Liver (tissue), 9 donors: ENCODE measurements around the gene CAVIN2. TPM values are rescaled to one million over a fixed set of nuclear protein-coding genes. Genes with fewer than 3 reads are reported as not detected.

Experiments
- DNase-seq: peaks from one replicate; pipeline ENCODE4 v3.0.0-alpha.2; 2017; ENCODE audit warnings: low spot score
- H3K27ac ChIP-seq, 2 donors: one replicate each; pipeline ENCODE4 v1.7.0; 2013; ENCODE audit warnings: inconsistent platforms in 2 of 2, low read length in 2 of 2, control low read depth in 1 of 2, low read depth in 1 of 2, mild to moderate bottlenecking in 1 of 2
- H3K27me3 ChIP-seq, 4 donors: one replicate each; pipeline versions ENCODE4 v1.6.1 to v1.7.0; 2013; ENCODE audit warnings: low read length in 3 of 4, inconsistent platforms in 1 of 4, mild to moderate bottlenecking in 1 of 4, moderate library complexity in 1 of 4; ENCODE audit not compliant: control insufficient read depth in 4 of 4, insufficient read depth in 4 of 4
- H3K36me3 ChIP-seq, 4 donors: one replicate each; pipeline versions ENCODE4 v1.6.1 to v1.7.0; 2013; ENCODE audit warnings: low read length in 3 of 4, mild to moderate bottlenecking in 3 of 4, low read depth in 1 of 4, moderate library complexity in 1 of 4; ENCODE audit not compliant: control insufficient read depth in 4 of 4, insufficient read depth in 3 of 4
- H3K4me1 ChIP-seq, 4 donors: one replicate each; pipeline versions ENCODE4 v1.6.1 to v1.7.0; 2013; ENCODE audit warnings: low read length in 3 of 4, mild to moderate bottlenecking in 3 of 4, moderate library complexity in 1 of 4; ENCODE audit not compliant: control insufficient read depth in 4 of 4, insufficient read depth in 4 of 4
- H3K4me3 ChIP-seq, 3 donors: one replicate each; pipeline versions ENCODE4 v1.6.1 to v1.7.0; 2013; ENCODE audit warnings: low read length in 3 of 3, control low read depth in 1 of 3, low read depth in 1 of 3, mild to moderate bottlenecking in 1 of 3
- H3K9ac ChIP-seq, 2 donors: one replicate each; pipeline ENCODE4 v1.7.0; 2013; ENCODE audit warnings: low read length in 2 of 2, mild to moderate bottlenecking in 2 of 2, moderate library complexity in 2 of 2, control low read depth in 1 of 2, low read depth in 1 of 2
- H3K9me3 ChIP-seq, 4 donors: one replicate each; pipeline versions ENCODE4 v1.6.1 to v1.7.0; 2013; ENCODE audit warnings: low read length in 3 of 4; ENCODE audit not compliant: control insufficient read depth in 4 of 4
- FOXA1 ChIP-seq: IDR thresholded peaks from 2 replicates; pipeline ENCODE4 v1.6.1; 2016; ENCODE audit warnings: antibody characterized with exemption
- GABPA ChIP-seq, 2 donors: IDR thresholded peaks in 1 of 2; conservative IDR thresholded peaks in 1 of 2; 2 replicates each; pipeline ENCODE4 v1.6.1; 2016; ENCODE audit warnings: antibody characterized with exemption in 2 of 2, mild to moderate bottlenecking in 1 of 2, moderate library complexity in 1 of 2
- HNF4A ChIP-seq, 2 donors: conservative IDR thresholded peaks; 2 replicates each; pipeline ENCODE4 v1.6.1; 2016; ENCODE audit warnings: antibody characterized with exemption in 2 of 2, mild to moderate bottlenecking in 2 of 2
- HNF4G ChIP-seq: IDR thresholded peaks from 2 replicates; pipeline ENCODE4 v1.6.1; 2016; ENCODE audit warnings: antibody characterized with exemption
- JUND ChIP-seq, 2 donors: IDR thresholded peaks; 2 replicates each; pipeline ENCODE4 v1.6.1; 2016; ENCODE audit warnings: antibody characterized with exemption in 2 of 2
- NR2F2 ChIP-seq: IDR thresholded peaks from 2 replicates; pipeline ENCODE4 v1.6.1; 2016; ENCODE audit warnings: antibody characterized with exemption
- RAD21 ChIP-seq, 2 donors: IDR thresholded peaks; 2 replicates each; pipeline ENCODE4 v1.6.1; 2016; ENCODE audit warnings: antibody characterized with exemption in 2 of 2, mild to moderate bottlenecking in 2 of 2
- RXRA ChIP-seq, 2 donors: IDR thresholded peaks; 2 replicates each; pipeline ENCODE4 v1.6.1; 2017 to 2018; ENCODE audit warnings: antibody characterized with exemption in 2 of 2, mild to moderate bottlenecking in 1 of 2
- SP1 ChIP-seq: IDR thresholded peaks from 2 replicates; pipeline ENCODE4 v1.6.1; 2018; ENCODE audit warnings: antibody characterized with exemption, mild to moderate bottlenecking
- TAF1 ChIP-seq: conservative IDR thresholded peaks from 2 replicates; pipeline ENCODE4 v1.6.1; 2016; ENCODE audit warnings: antibody characterized with exemption, mild to moderate bottlenecking
- WGBS: extraction: QIAGEN DNeasy Blood & Tissue Kit; methylation state at CpG from one replicate; pipeline ENCODE4 v1.1.7; 2013; 5-methylcytosine and 5-hydroxymethylcytosine counted together
- polyA plus RNA-seq, 2 donors: library from polyadenylated mRNA; stranded (reverse) in 1 of 2; unstranded in 1 of 2; fragments of 200-250 nt in 1 of 2; fragments of >200 nt in 1 of 2; fragmentation: Nextera tagmentation in 1 of 2; extraction: Ambion mirVana in 1 of 2; gene quantifications; one replicate each; pipeline versions ENCODE4 v1.2.1 to v1.2.3, GENCODE V29; 2013 to 2015
- total RNA-seq, 2 donors: library from RNA; depleted of rRNA; stranded (reverse); fragments of >200 nt; gene quantifications; one replicate each; pipeline ENCODE4 v1.2.3, GENCODE V29; 2014
- TF ChIP-seq, protein P1 (sequence below): IDR thresholded peaks from 2 replicates; pipeline ENCODE4 v1.6.1; 2016; ENCODE audit warnings: antibody characterized with exemption, mild to moderate bottlenecking
- TF ChIP-seq, protein P2 (sequence below): fragments of 150-350 bp; IDR thresholded peaks from 2 replicates; pipeline ENCODE4 v1.5.1; 2017; ENCODE audit warnings: improper control_type of control experiment, low read depth, low read length; ENCODE audit not compliant: missing input control
- TF ChIP-seq, protein P3 (sequence below): IDR thresholded peaks from 2 replicates; pipeline ENCODE4 v1.6.1; 2016; ENCODE audit warnings: antibody characterized with exemption
- donor health status: healthy.
- donor health status: healthy.
- donor health status: healthy.
- donor health status: healthy.
- donor health status: healthy.

CAVIN2 gene
- total and polyA plus RNA-seq, 4 donors: 13.3 to 20.7 (median 14.0) TPM

DNA sequence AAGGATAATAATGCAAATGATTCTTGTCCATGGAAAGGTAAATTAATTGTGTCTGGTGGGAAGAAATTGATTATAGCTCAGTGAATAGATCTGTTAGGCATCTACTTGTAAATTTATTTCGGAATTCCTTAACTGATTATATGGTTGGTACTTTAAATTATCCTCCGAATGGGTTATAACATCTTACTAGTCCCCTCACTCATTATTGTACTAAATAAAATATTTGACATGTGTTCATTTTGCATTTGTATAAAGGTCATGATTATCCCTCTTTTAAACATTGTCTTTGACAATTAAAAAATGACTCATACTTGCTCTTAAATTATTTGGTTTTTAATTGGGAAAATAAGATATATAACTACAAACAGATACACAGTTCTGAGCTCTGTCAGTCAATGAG is 47.4 kb downstream of the CAVIN2 start:
- no peak overlapping the region for H3K9ac ChIP-seq
- no peak overlapping the region for H3K4me3 ChIP-seq
- H3K9me3 ChIP-seq: no peaks in the 10 kb centered on the region
- peaks cover 0 to 1% (median 0%) of the 10 kb centered on the region in 4 donors for H3K4me1 ChIP-seq
- DNase-seq: no peak
- no peaks in the 10 kb centered on the region for H3K36me3 ChIP-seq
- WGBS: 96% methylated on average over 2 of the region's 2 CpGs
- TF ChIP-seq, protein P1, sequence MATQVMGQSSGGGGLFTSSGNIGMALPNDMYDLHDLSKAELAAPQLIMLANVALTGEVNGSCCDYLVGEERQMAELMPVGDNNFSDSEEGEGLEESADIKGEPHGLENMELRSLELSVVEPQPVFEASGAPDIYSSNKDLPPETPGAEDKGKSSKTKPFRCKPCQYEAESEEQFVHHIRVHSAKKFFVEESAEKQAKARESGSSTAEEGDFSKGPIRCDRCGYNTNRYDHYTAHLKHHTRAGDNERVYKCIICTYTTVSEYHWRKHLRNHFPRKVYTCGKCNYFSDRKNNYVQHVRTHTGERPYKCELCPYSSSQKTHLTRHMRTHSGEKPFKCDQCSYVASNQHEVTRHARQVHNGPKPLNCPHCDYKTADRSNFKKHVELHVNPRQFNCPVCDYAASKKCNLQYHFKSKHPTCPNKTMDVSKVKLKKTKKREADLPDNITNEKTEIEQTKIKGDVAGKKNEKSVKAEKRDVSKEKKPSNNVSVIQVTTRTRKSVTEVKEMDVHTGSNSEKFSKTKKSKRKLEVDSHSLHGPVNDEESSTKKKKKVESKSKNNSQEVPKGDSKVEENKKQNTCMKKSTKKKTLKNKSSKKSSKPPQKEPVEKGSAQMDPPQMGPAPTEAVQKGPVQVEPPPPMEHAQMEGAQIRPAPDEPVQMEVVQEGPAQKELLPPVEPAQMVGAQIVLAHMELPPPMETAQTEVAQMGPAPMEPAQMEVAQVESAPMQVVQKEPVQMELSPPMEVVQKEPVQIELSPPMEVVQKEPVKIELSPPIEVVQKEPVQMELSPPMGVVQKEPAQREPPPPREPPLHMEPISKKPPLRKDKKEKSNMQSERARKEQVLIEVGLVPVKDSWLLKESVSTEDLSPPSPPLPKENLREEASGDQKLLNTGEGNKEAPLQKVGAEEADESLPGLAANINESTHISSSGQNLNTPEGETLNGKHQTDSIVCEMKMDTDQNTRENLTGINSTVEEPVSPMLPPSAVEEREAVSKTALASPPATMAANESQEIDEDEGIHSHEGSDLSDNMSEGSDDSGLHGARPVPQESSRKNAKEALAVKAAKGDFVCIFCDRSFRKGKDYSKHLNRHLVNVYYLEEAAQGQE: no peak
- TF ChIP-seq RXRA (IDR thresholded peaks at IDR 0.05) (no peak), GABPA (IDR thresholded peaks at IDR 0.05 in 1 of 2, conservative IDR thresholded peaks at IDR 0.05 in 1 of 2) (no peak), TAF1 (no peak), HNF4G (no peak), NR2F2 (no peak), JUND (IDR thresholded peaks at IDR 0.05) (no peak), HNF4A (conservative IDR thresholded peaks at IDR 0.05) (no peak), SP1 (no peak)
- TF ChIP-seq, protein P2, sequence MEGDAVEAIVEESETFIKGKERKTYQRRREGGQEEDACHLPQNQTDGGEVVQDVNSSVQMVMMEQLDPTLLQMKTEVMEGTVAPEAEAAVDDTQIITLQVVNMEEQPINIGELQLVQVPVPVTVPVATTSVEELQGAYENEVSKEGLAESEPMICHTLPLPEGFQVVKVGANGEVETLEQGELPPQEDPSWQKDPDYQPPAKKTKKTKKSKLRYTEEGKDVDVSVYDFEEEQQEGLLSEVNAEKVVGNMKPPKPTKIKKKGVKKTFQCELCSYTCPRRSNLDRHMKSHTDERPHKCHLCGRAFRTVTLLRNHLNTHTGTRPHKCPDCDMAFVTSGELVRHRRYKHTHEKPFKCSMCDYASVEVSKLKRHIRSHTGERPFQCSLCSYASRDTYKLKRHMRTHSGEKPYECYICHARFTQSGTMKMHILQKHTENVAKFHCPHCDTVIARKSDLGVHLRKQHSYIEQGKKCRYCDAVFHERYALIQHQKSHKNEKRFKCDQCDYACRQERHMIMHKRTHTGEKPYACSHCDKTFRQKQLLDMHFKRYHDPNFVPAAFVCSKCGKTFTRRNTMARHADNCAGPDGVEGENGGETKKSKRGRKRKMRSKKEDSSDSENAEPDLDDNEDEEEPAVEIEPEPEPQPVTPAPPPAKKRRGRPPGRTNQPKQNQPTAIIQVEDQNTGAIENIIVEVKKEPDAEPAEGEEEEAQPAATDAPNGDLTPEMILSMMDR: no peak
- TF ChIP-seq, protein P3, sequence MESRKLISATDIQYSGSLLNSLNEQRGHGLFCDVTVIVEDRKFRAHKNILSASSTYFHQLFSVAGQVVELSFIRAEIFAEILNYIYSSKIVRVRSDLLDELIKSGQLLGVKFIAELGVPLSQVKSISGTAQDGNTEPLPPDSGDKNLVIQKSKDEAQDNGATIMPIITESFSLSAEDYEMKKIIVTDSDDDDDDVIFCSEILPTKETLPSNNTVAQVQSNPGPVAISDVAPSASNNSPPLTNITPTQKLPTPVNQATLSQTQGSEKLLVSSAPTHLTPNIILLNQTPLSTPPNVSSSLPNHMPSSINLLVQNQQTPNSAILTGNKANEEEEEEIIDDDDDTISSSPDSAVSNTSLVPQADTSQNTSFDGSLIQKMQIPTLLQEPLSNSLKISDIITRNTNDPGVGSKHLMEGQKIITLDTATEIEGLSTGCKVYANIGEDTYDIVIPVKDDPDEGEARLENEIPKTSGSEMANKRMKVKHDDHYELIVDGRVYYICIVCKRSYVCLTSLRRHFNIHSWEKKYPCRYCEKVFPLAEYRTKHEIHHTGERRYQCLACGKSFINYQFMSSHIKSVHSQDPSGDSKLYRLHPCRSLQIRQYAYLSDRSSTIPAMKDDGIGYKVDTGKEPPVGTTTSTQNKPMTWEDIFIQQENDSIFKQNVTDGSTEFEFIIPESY: no peak
- H3K27me3 ChIP-seq: no peaks in the 10 kb centered on the region
- H3K27ac ChIP-seq: no peak overlapping the region

DNA sequence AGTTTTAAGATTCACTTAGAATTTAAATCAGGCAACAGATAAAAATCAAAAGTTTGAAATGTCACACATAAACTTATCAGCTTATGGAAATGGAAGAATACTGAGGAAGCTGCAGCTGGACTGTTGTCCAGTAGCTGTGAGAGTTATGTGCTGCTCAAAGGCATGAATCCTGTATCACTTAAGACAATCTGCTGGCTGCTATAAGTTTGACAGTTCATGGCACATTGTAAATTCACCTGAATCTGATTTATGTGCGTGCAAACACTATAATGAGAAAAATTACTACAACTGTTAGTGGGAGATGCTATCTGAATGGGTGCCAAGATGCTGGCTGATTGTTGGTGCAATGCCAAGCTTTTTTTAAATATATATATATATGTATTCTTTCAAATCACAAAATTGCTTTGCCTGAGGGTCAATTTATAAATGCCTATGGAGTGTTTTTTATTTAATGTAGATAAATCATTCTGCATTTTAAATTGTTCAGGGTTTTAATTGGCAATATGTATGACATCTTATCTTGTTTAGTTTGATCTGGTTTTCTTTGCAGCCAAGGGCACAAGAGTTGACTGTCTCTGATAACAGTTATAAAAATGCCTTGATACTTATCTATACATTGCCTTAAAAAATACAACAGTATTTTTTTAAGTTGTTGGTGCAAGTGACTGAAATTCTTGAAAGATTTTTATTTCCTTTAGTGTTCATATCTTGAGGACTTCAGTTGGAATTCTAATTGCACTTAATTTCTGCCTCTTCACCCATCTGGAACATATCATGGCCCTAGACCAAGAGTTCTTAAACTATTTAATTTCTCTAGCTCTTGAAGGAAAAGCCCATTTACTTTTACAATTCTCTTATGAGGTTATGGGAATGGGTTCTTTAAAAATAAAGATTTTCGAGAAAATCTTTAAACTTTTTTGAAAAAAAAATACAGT is 48.7 kb downstream of the CAVIN2 start:
- Histone ChIP-seq H3K4me3 (no peak overlapping the region), H3K9me3 (no peaks in the 10 kb centered on the region), H3K9ac (no peak overlapping the region), H3K27me3 (no peaks in the 10 kb centered on the region), H3K4me1 (no peaks in the 10 kb centered on the region), H3K27ac (no peak overlapping the region), H3K36me3 (no peaks in the 10 kb centered on the region)
- whole genome bisulfite sequencing: 86% methylated on average over 2 of the region's 2 CpGs
- DNase-seq: no peak
- TF ChIP-seq GABPA (IDR thresholded peaks at IDR 0.05 in 1 of 2, conservative IDR thresholded peaks at IDR 0.05 in 1 of 2) (no peak), JUND (IDR thresholded peaks at IDR 0.05) (no peak), FOXA1 (no peak), RAD21 (IDR thresholded peaks at IDR 0.05) (no peak), HNF4A (conservative IDR thresholded peaks at IDR 0.05) (no peak)
- TF ChIP-seq, protein P3: no peak
- TF ChIP-seq, protein P2: no peak
- TF ChIP-seq, protein P1: no peak
